CD4-positive, alpha-beta T cell (primary cell): ENCODE measurements around the gene IGF1R. TPM values are rescaled to one million over a fixed set of nuclear protein-coding genes. Genes with fewer than 3 reads are reported as not detected.

Source experiments
- ATAC-seq: fragments of 200-7000 bp; cut with Tn5 transposase; one replicate; pipeline ENCODE4 v1.10.0; 2022; ENCODE audit warnings: mild to moderate bottlenecking; ENCODE audit not compliant: poor library complexity
- CTCF ChIA-PET: fragments of 350-600 bp; sonication (Branson Sonifier 250); formaldehyde crosslinking; loops from one replicate; lab custom pipeline; 2021; ENCODE audit warnings: antibody characterized with exemption, inconsistent platforms; lab: Charles Lee
- POLR2A ChIA-PET: fragments of 350-600 bp; sonication (Branson Sonifier 250); formaldehyde crosslinking; loops from one replicate; lab custom pipeline; 2021; ENCODE audit warnings: antibody characterized with exemption, inconsistent platforms; lab: Charles Lee
- DNase-seq, 14 experiments: peaks; one replicate each; pipeline ENCODE4 v3.0.0-alpha.2; 2013 to 2020; ENCODE audit warnings: mixed read lengths in 2 of 14
- H3K27ac ChIP-seq, 2 donors: one replicate each; pipeline versions ENCODE4 v1.5.1 to v1.7.0; 2013; ENCODE audit warnings: low read length in 2 of 2, low read depth in 1 of 2, mild to moderate bottlenecking in 1 of 2
- H3K27me3 ChIP-seq, 2 experiments: 1 replicate in 1 of 2; 2 replicates in 1 of 2; pipeline versions ENCODE4 v1.6.1 to v1.7.0; 2013; ENCODE audit warnings: low read length in 2 of 2, control low read depth in 1 of 2, mild to moderate bottlenecking in 1 of 2, moderate library complexity in 1 of 2; ENCODE audit not compliant: insufficient read depth in 2 of 2, control insufficient read depth in 1 of 2
- H3K36me3 ChIP-seq: one replicate; pipeline ENCODE4 v1.6.1; 2013; ENCODE audit warnings: low read length, control low read depth; ENCODE audit not compliant: insufficient read depth
- H3K4me1 ChIP-seq: one replicate; pipeline ENCODE4 v1.6.1; 2013; ENCODE audit warnings: low read length, control low read depth; ENCODE audit not compliant: insufficient read depth
- H3K4me3 ChIP-seq: one replicate; pipeline ENCODE4 v1.5.1; 2013; ENCODE audit warnings: mild to moderate bottlenecking, low read length, moderate library complexity
- H3K9me3 ChIP-seq, 2 experiments: 1 replicate in 1 of 2; 2 replicates in 1 of 2; pipeline versions ENCODE4 v1.6.1 to v1.7.0; 2013; ENCODE audit warnings: low read length in 2 of 2, mild to moderate bottlenecking in 2 of 2, control low read depth in 1 of 2, moderate library complexity in 1 of 2; ENCODE audit not compliant: control insufficient read depth in 1 of 2, insufficient read depth in 1 of 2
- H3K27ac Mint-ChIP-seq: one replicate; pipeline ENCODE4 v1.8.0; 2020; ENCODE audit warnings: mixed read lengths
- H3K27me3 Mint-ChIP-seq: one replicate; pipeline ENCODE4 v1.8.0; 2021; ENCODE audit warnings: mixed read lengths
- H3K36me3 Mint-ChIP-seq: one replicate; pipeline ENCODE4 v1.8.0; 2021; ENCODE audit warnings: low read depth, mixed read lengths
- H3K4me1 Mint-ChIP-seq: one replicate; pipeline ENCODE4 v1.8.0; 2021; ENCODE audit warnings: low read depth, mixed read lengths
- H3K4me3 Mint-ChIP-seq: one replicate; pipeline ENCODE4 v1.8.0; 2020; ENCODE audit warnings: mild to moderate bottlenecking, mixed read lengths
- H3K9me3 Mint-ChIP-seq: one replicate; pipeline ENCODE4 v1.8.0; 2020; ENCODE audit warnings: mixed read lengths
- intact Hi-C, 2 experiments: fragments of 100-400 bp; cut with DNase I in 1 of 2; cut with micrococcal nuclease in 1 of 2; formaldehyde crosslinking; loops; one replicate each; pipeline versions ENCODE4 v1.15.1 to v1.9.0; 2023 to 2025; cut with DNase I, micrococcal nuclease
- total RNA-seq, 174 experiments: library from RNA in 2 of 174; stranded (reverse) in 2 of 174; gene quantifications; one replicate each; pipeline ENCODE4 v1.2.3 and lab custom pipeline; 2021 to 2026
- TF ChIP-seq, protein P1 (sequence below): fragments of 200-600 bp; IDR thresholded peaks from one replicate; pipeline ENCODE4 v1.8.0; 2022; ENCODE audit warnings: antibody characterized with exemption, mild to moderate bottlenecking

Gene IGF1R
- total RNA-seq, 2 experiments from 2014 or later = 39.2 to 40.3 TPM

DNA sequence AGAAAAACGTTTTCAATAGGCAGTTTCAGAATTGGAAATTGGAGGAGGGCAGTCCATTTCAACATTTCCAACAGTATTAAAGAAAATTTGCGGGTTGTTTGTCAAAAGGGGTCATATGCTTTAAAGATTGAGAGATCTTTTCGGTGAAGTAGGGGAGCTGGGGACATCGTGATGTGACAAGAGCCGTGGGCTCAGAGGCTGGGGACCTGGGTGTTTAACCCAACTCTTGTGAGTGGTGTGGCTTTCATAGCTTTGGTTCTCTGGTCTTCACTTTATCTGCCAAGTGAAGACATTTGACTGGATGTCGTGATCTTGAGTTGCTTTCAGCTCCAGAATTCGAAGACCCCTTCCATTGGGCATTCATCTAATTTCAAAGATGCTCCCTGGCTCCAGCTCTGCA, 226.0 kb downstream of the IGF1R start:
- Mint-ChIP-seq H3K4me3 (no peak overlapping the region), H3K4me1 (peaks cover 46% of the 10 kb centered on the region), H3K27ac (no peak overlapping the region), H3K9me3 (no peaks in the 10 kb centered on the region), H3K27me3 (no peaks in the 10 kb centered on the region), H3K36me3 (peaks cover 4% of the 10 kb centered on the region)
- ChIA-PET CTCF (no interaction called here), POLR2A (no interaction called here)
- Histone ChIP-seq H3K27me3 (no peaks in the 10 kb centered on the region), H3K36me3 (no peaks in the 10 kb centered on the region), H3K4me1 (peaks cover 3% of the 10 kb centered on the region), H3K27ac (no peak overlapping the region), H3K9me3 (no peaks in the 10 kb centered on the region), H3K4me3 (no peak overlapping the region)
- TF ChIP-seq, protein P1, sequence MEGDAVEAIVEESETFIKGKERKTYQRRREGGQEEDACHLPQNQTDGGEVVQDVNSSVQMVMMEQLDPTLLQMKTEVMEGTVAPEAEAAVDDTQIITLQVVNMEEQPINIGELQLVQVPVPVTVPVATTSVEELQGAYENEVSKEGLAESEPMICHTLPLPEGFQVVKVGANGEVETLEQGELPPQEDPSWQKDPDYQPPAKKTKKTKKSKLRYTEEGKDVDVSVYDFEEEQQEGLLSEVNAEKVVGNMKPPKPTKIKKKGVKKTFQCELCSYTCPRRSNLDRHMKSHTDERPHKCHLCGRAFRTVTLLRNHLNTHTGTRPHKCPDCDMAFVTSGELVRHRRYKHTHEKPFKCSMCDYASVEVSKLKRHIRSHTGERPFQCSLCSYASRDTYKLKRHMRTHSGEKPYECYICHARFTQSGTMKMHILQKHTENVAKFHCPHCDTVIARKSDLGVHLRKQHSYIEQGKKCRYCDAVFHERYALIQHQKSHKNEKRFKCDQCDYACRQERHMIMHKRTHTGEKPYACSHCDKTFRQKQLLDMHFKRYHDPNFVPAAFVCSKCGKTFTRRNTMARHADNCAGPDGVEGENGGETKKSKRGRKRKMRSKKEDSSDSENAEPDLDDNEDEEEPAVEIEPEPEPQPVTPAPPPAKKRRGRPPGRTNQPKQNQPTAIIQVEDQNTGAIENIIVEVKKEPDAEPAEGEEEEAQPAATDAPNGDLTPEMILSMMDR = no peak
- no peak for ATAC-seq
- no peak for DNase-seq
- intact Hi-C loops = no loop called here

DNA sequence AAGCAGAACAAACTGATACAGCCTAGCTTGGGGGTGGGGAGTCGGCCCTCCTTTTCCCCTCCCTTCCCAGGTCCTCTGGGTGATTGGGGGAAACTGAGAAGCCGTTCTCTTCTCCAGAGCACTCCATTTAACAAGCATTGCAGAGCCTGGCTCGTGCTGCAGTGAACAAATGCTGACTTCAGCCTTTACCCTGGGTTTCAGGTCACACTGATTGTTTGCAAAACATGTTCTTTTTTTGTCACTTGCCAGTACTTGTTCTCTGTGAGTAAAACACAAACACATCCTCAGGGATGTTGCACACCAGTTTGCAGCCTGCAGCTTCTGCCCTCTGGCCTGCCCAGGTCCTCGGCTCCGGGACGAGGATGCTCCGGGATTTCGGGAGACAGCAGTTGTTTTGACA, 226.4 kb downstream of the IGF1R start:
- TF ChIP-seq, protein P1 = no peak
- ChIA-PET POLR2A (interaction anchor here (0.7 kb wide), 1 partner anchor 7 kb away, joined by 4 read pairs; no protein-coding TSS in a partner anchor), CTCF (no interaction called here)
- H3K27ac Mint-ChIP-seq = no peak overlapping the region
- no peak for DNase-seq
- no peaks in the 10 kb centered on the region for H3K9me3 Mint-ChIP-seq
- H3K27me3 Mint-ChIP-seq = no peaks in the 10 kb centered on the region
- Histone ChIP-seq H3K9me3 (no peaks in the 10 kb centered on the region), H3K36me3 (no peaks in the 10 kb centered on the region), H3K27me3 (no peaks in the 10 kb centered on the region), H3K27ac (no peak overlapping the region), H3K4me1 (peaks cover 3% of the 10 kb centered on the region), H3K4me3 (no peak overlapping the region)
- peaks cover 46% of the 10 kb centered on the region for H3K4me1 Mint-ChIP-seq
- intact Hi-C loops = no loop called here
- ATAC-seq = no peak
- H3K36me3 Mint-ChIP-seq = peaks cover 4% of the 10 kb centered on the region
- no peak overlapping the region for H3K4me3 Mint-ChIP-seq

DNA sequence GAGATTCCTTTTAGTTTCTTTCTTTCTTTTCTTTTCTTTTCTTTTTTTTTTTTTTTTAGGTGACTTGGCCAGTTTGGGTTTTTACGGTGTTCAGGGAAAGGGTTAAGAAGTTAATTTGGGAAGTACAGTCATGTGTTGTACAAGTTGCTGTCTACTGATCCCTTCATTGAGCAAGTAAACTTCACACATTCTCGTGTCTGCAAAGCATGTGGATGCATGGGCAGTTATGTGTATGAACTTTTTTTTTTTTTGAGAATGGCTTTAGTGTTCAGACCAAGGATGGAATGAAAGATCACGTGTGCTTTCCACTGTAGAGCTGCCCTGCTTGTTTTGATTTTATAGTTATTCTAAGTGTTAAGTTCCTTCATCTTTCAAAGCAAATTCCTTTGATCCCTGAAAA, 227.0 kb downstream of the IGF1R start:
- H3K4me3 ChIP-seq = no peak overlapping the region
- POLR2A ChIA-PET = interaction anchor here (0.7 kb wide), 2 partner anchors 8 to 125 kb away, joined by 3 to 4 read pairs; no protein-coding TSS in a partner anchor
- H3K36me3 ChIP-seq = no peaks in the 10 kb centered on the region
- Mint-ChIP-seq H3K27ac (no peak overlapping the region), H3K9me3 (no peaks in the 10 kb centered on the region), H3K36me3 (peaks cover 4% of the 10 kb centered on the region), H3K4me1 (peaks cover 46% of the 10 kb centered on the region), H3K27me3 (no peaks in the 10 kb centered on the region), H3K4me3 (no peak overlapping the region)
- intact Hi-C loops = no loop called here
- H3K4me1 ChIP-seq = peaks cover 3% of the 10 kb centered on the region
- TF ChIP-seq, protein P1 = no peak
- H3K27me3 ChIP-seq = no peaks in the 10 kb centered on the region
- no peak overlapping the region for H3K27ac ChIP-seq
- ATAC-seq (no peak), DNase-seq (no peak)
- CTCF ChIA-PET = no interaction called here
- H3K9me3 ChIP-seq = no peaks in the 10 kb centered on the region
